Measurements from ENCODE around the gene IMMP2L.

The IMMP2L gene

DNA sequence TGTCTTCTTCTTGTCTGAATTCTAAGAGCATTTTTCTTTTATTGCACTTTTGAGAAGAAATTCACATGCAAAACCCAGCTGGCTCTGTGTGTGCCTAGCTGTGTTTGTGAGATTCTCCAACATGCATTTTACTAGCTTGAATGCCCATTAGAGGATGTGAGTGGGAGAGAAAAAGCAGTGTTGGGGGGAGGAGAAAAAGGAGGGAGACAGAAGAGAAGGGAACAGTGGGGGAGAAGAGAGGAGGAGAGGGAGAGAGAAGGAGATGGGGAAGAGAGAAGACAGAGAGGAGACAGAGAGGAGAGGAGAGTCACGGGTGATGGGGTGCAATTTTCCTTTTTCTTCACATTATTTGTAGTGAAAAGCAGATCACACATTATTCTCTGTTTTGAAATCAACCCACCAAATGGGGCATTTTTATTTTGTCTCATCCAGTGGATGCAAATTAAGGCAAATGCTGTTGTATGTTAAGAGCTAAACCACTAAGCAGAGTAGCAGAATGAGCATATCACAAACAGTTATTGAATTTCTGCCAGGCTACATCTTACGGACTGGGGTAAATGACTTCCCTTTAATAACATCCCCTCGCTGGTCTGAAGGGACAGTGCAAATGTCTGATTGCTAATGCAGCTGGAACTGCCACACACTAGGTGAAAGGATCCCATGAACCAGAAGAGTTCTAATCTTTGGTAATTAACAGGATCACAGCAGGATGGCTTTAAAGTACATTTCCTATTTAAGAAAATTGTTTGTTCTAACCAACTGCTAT lies 470.5 kb downstream of the IMMP2L start:
- Mint-ChIP-seq H3K4me1 (ENCODE audit: low read depth) (peaks cover 88% of the 10 kb centered on the region), H3K9me3 (no peaks in the 10 kb centered on the region), H3K4me3 (peak overlapping the region; percentile 89), H3K27ac (peak overlapping the region; percentile 88), H3K36me3 (ENCODE audit: low read depth) (peaks cover 46% of the 10 kb centered on the region), H3K27me3 (no peaks in the 10 kb centered on the region)
- DNase-seq = no peak

- Mint-ChIP-seq H3K4me1 (ENCODE audit: low read depth) (peaks cover 87% of the 10 kb centered on the region), H3K9me3 (no peaks in the 10 kb centered on the region), H3K27me3 (no peaks in the 10 kb centered on the region), H3K4me3 (peak within 1 kb of the TSS; percentile 89), H3K36me3 (ENCODE audit: low read depth) (peaks cover 38% of the 10 kb centered on the region), H3K27ac (peak within 1 kb of the TSS; percentile 88)
- DNase-seq = no peak
These were observed 471.4 kb downstream of the IMMP2L start, which contains the start of gene LRRN3 for GRCh38 chr7:111090846-111091245. TSS of gene LRRN3 (plus strand) at chr7:111091127. CDS start at chr7:111122773, 31,646 bp downstream.

DNA sequence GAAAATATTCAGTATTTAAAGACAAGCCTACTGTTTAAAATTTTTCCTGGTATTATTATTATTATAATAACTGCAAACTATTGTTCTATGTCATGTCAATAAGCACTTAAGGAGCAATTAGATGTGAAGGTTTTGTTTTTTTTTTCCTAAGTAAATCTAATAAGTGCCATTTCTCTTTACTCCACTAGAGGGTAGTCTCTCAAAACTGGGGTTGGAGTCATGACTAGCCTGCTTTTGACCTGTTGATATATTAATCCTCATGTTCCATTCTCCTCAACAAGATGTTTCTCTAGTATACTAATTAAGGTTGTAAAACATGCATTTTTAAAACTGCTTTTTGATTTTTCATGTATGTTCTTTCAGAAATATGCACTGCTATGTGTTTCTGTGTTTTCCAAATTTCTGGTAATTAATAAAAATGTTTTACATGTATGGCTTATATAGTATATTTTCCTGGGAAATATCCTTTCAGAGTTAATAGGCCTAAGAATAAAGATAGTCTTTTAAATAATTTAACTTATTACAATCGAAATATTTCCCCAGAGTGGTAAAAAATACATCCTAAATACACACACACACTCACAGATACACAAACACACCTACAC lies 472.4 kb downstream of the IMMP2L start:
- H3K27me3 Mint-ChIP-seq = no peaks in the 10 kb centered on the region
- peak overlapping the region; percentile 36 for H3K4me3 Mint-ChIP-seq
- DNase-seq = no peak
- peak overlapping the region; percentile 88 for H3K27ac Mint-ChIP-seq
- H3K9me3 Mint-ChIP-seq = peaks cover 7% of the 10 kb centered on the region
- H3K36me3 Mint-ChIP-seq (ENCODE audit: low read depth) = peaks cover 39% of the 10 kb centered on the region
- peaks cover 92% of the 10 kb centered on the region for H3K4me1 Mint-ChIP-seq (ENCODE audit: low read depth)

GRCh38 chr7:111088328-111088727 lies 474.0 kb downstream of the IMMP2L start:
- DNase-seq = no peak
- H3K4me1 Mint-ChIP-seq (ENCODE audit: low read depth) = peaks cover 90% of the 10 kb centered on the region
- no peaks in the 10 kb centered on the region for H3K27me3 Mint-ChIP-seq
- H3K27ac Mint-ChIP-seq = peak overlapping the region; percentile 84
- peaks cover 7% of the 10 kb centered on the region for H3K9me3 Mint-ChIP-seq
- H3K36me3 Mint-ChIP-seq (ENCODE audit: low read depth) = peaks cover 24% of the 10 kb centered on the region
- H3K4me3 Mint-ChIP-seq = no peak overlapping the region

GRCh38 chr7:111086532-111086931 lies 475.8 kb downstream of the IMMP2L start:
- Mint-ChIP-seq H3K27ac (peak overlapping the region; percentile 98), H3K27me3 (no peaks in the 10 kb centered on the region), H3K36me3 (ENCODE audit: low read depth) (peaks cover 13% of the 10 kb centered on the region), H3K4me3 (peak overlapping the region; percentile 30), H3K9me3 (peaks cover 7% of the 10 kb centered on the region), H3K4me1 (ENCODE audit: low read depth) (peaks cover 90% of the 10 kb centered on the region)
- DNase-seq = no peak

DNA sequence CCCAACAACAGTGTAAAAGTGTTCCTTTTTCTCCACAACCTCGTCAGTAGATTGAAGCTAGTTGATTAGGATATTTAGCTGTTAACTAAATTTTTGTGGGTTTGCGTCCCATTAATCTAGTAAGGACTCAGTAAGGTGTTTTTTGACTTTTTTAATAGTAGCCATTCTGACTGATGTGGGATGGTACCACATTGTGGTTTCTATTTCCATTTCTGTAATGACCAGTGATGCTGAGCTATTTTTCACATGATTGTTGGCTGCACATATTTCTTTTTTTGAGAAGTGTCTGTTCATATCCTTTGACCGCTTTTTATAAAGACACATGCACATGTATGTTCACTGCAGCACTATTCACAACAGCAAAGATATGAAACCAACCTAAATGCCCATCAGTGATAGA lies 476.9 kb downstream of the IMMP2L start:
- peaks cover 90% of the 10 kb centered on the region for H3K4me1 Mint-ChIP-seq (ENCODE audit: low read depth)
- no peaks in the 10 kb centered on the region for H3K27me3 Mint-ChIP-seq
- peak overlapping the region; percentile 98 for H3K27ac Mint-ChIP-seq
- no peak for DNase-seq
- H3K36me3 Mint-ChIP-seq (ENCODE audit: low read depth) = peaks cover 9% of the 10 kb centered on the region
- H3K4me3 Mint-ChIP-seq = peak overlapping the region; percentile 20
- H3K9me3 Mint-ChIP-seq = peaks cover 7% of the 10 kb centered on the region

DNA sequence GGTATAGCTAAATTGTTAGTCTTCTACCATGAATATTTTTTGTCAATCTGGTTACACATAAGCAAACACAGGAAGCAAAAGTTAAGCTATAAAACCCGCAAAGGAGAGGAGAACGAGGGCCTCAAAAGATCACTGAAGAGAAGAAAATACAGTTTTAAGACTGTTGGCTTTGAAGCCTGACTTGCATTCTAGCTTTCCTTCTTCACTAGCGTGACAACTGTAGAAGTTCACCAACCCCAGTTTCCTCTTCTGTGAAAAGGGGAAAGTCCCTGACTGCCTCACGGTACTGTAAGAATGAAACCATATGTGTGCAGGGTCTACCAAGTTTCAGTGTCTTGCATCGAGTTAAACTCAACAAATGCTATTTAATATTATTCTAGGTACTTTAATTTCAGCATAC lies 478.9 kb downstream of the IMMP2L start:
- no peaks in the 10 kb centered on the region for H3K27me3 Mint-ChIP-seq
- peak overlapping the region; percentile 98 for H3K27ac Mint-ChIP-seq
- peaks cover 83% of the 10 kb centered on the region for H3K4me1 Mint-ChIP-seq (ENCODE audit: low read depth)
- DNase-seq = no peak
- H3K36me3 Mint-ChIP-seq (ENCODE audit: low read depth) = peaks cover 12% of the 10 kb centered on the region
- H3K9me3 Mint-ChIP-seq = peaks cover 7% of the 10 kb centered on the region
- H3K4me3 Mint-ChIP-seq = peak overlapping the region; percentile 58

DNA sequence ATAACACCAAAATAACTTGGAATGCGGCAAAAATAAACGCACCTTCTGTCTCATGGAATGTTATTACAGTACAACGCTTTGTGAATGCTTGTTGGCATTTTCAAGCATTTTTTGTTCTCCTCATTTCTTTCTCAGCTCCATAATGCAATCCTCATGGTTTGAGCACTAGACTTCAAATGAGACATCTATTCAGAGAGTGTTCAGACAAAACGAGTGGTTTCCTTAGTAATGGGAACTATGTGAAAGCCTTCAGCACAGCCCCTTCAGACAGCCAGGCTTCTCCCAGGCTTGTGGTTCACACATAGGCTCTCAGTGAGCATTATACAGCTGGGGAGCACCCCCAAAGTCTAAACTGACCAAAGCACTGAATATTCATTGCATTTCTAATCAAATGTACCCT lies 479.9 kb downstream of the IMMP2L start:
- peak overlapping the region; percentile 98 for H3K27ac Mint-ChIP-seq
- no peak for DNase-seq
- no peaks in the 10 kb centered on the region for H3K27me3 Mint-ChIP-seq
- H3K4me3 Mint-ChIP-seq = peak overlapping the region; percentile 58
- peaks cover 12% of the 10 kb centered on the region for H3K36me3 Mint-ChIP-seq (ENCODE audit: low read depth)
- H3K4me1 Mint-ChIP-seq (ENCODE audit: low read depth) = peaks cover 77% of the 10 kb centered on the region
- peaks cover 7% of the 10 kb centered on the region for H3K9me3 Mint-ChIP-seq

- peaks cover 79% of the 10 kb centered on the region for H3K4me1 Mint-ChIP-seq (ENCODE audit: low read depth)
- no peaks in the 10 kb centered on the region for H3K27me3 Mint-ChIP-seq
- H3K9me3 Mint-ChIP-seq = peaks cover 7% of the 10 kb centered on the region
- peaks cover 9% of the 10 kb centered on the region for H3K36me3 Mint-ChIP-seq (ENCODE audit: low read depth)
- H3K4me3 Mint-ChIP-seq = peak overlapping the region; percentile 58
- peak overlapping the region; percentile 98 for H3K27ac Mint-ChIP-seq
- DNase-seq = no peak
These were observed 480.6 kb downstream of the IMMP2L start for GRCh38 chr7:111081546-111082267.

GRCh38 chr7:111080495-111081105 lies 481.7 kb downstream of the IMMP2L start:
- Mint-ChIP-seq H3K4me3 (no peak overlapping the region), H3K36me3 (ENCODE audit: low read depth) (peaks cover 9% of the 10 kb centered on the region), H3K4me1 (ENCODE audit: low read depth) (peaks cover 80% of the 10 kb centered on the region), H3K9me3 (peaks cover 5% of the 10 kb centered on the region), H3K27me3 (no peaks in the 10 kb centered on the region), H3K27ac (peak overlapping the region; percentile 98)
- DNase-seq = no peak

DNA sequence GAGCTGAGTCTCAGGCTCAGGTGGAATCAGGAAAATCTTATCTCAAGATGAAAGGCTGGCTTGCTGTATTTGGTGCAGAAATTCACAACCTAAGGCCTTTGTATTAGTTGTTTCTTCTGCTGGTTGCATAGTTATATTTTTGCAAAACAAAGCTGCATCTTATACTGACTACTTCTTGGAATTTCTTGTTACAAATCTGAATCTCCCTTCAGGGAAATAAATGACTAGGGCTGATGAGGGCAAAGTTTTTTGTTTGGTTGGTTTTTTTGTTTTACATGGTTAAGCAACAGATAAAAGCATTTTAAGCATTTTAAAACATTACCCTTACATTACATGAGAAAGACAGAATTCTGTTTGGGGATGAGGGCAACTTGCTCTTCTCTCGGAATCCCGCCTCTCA lies 485.3 kb downstream of the IMMP2L start:
- Mint-ChIP-seq H3K27me3 (no peaks in the 10 kb centered on the region), H3K27ac (peak overlapping the region; percentile 86), H3K4me1 (ENCODE audit: low read depth) (peaks cover 73% of the 10 kb centered on the region), H3K9me3 (peaks cover 2% of the 10 kb centered on the region), H3K4me3 (no peak overlapping the region), H3K36me3 (ENCODE audit: low read depth) (peaks cover 7% of the 10 kb centered on the region)
- DNase-seq = no peak

DNA sequence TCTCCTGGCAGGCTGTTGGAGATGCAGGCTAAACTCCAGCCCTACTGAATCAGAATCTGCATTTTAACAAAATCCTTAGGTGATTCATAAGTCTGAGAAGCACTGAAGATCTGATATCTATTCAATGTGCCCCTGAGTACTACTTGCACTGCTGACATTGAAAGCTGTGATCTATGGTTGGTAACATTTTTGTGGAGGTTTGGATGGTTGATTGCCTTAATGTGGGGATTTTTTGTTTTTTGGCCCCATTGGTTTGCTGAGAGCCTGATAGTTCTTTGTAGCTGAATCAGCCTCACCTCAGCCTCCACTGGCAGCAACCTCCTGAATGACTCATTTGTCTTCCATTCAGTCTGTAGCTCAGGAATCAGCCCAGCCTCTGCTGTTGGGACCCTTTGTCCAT lies 486.1 kb downstream of the IMMP2L start:
- Mint-ChIP-seq H3K27ac (peak overlapping the region; percentile 86), H3K27me3 (no peaks in the 10 kb centered on the region), H3K4me1 (ENCODE audit: low read depth) (peaks cover 71% of the 10 kb centered on the region), H3K36me3 (ENCODE audit: low read depth) (peaks cover 7% of the 10 kb centered on the region), H3K4me3 (no peak overlapping the region), H3K9me3 (peaks cover 2% of the 10 kb centered on the region)
- DNase-seq = no peak

DNA sequence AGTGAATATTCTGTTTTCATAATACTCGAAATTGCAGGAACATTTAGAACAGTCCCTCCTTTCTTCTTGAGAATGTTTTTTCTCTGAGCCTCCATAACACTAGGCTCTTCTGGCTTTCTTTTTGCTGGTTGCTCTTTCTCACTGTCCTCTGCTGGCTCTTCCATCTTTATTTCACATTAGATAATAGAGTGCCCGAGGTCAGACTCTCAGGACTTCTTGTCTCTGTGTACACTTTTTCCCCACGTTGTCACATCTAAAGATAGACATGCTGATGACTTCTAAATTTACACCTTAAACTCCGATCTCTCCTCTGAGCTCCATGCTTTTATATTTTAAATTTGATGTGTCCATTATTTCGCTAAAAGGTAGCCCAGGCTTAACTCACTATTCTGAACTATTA lies 486.8 kb downstream of the IMMP2L start:
- peaks cover 7% of the 10 kb centered on the region for H3K36me3 Mint-ChIP-seq (ENCODE audit: low read depth)
- H3K27me3 Mint-ChIP-seq = no peaks in the 10 kb centered on the region
- peaks cover 2% of the 10 kb centered on the region for H3K9me3 Mint-ChIP-seq
- peaks cover 68% of the 10 kb centered on the region for H3K4me1 Mint-ChIP-seq (ENCODE audit: low read depth)
- no peak overlapping the region for H3K4me3 Mint-ChIP-seq
- DNase-seq = no peak
- peak overlapping the region; percentile 86 for H3K27ac Mint-ChIP-seq

DNA sequence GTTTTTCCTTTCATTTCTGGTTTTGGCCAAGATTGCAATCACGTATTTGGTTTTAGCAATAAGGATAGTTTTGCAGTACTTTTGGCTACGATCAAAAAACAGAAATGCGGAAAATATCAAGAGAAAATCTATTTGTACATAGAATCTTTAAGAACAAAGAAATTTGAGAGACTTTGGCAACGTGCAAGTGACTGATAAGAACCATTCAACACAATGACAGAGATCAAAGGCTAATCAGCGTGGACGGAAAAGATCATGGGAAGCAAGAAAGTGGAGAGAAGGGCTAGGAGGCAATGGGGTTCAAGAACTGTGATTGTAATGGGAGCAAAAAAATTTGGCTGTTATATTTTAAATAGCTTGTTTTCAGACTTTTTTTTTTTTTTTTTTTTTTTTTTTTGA lies 487.5 kb downstream of the IMMP2L start:
- Mint-ChIP-seq H3K9me3 (peaks cover 2% of the 10 kb centered on the region), H3K4me3 (peak overlapping the region; percentile 3), H3K27ac (peak overlapping the region; percentile 90), H3K27me3 (no peaks in the 10 kb centered on the region), H3K36me3 (ENCODE audit: low read depth) (peaks cover 5% of the 10 kb centered on the region), H3K4me1 (ENCODE audit: low read depth) (peaks cover 66% of the 10 kb centered on the region)
- no peak for DNase-seq

Data from activated T-cell treated with anti-CD3 and anti-CD28 coated beads, Interleukin-2, amount 50 U/mL, for 24 hours (primary cell).